ENCODE data around the gene RANBP10.
"Not testable (repeated sequence)": the region's sequence is repeated elsewhere in the genome, so short reads cannot be mapped to it uniquely, and the experiment has no call there.

RANBP10 gene

DNA sequence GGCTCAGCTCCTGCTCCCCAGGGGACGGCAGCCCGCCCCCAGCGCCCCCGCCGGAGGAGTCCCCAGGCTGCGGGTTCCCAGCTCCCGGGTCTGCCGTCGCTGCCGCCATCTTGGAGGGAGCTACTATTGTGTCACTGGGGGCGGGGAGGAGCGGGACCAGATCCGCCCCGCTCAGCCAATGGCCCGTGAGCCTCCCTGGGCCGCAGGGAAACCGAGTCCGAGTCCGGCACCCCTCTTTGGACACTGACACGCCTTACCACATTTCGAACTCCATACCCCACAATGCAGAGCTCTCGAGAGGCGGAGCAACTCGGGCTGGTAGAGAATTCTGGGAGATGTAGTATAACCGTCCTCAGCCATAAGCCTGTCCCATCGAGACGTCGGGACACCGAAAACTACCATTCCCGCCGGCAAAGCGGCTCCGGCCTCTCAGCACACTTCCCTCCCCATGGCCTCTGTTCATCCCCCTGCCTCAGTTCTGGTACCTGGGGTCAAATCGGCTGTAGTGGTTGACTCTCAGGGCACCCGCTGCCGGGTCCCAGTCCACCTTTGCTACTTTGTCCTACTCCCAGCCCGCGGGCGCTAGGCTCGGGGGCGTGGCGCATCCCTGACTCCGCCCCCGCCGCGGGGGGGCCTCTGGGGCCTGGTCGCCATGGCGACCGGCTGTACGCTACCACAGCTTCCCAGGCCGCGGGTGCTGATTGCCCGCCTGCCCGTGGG, at the start of gene RANBP10, which contains the start of gene TSNAXIP1:
TSS of gene RANBP10 (minus strand) at position 133 of the 720 bp plus-strand sequence. CDS start at position 109, 24 bp downstream.
TSS of gene TSNAXIP1 (plus strand) at position 462 of the 720 bp plus-strand sequence. CDS start 261 bp downstream, outside the sequence.
- DNase-seq = peak; percentile 98

DNA sequence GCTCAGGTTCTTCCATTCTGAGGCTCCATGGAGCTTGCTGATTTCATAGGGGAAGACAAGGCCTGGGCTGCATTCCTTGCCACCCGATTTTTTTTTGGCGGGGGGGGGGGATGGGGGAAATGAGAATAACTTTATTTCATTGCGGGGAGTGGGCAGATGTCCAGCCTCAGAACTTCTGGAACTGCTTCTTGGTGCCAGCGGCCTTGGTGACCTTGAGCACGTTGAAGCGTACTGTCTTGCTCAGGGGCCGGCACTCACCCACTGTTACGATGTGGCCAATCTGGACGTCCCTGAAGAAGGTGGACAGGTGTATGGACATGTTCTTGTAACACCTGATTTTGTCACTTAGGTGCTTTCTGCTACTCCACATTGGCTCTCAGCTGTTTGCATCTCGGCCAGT, 49.4 kb upstream of the RANBP10 start:
- no peak for DNase-seq

DNA sequence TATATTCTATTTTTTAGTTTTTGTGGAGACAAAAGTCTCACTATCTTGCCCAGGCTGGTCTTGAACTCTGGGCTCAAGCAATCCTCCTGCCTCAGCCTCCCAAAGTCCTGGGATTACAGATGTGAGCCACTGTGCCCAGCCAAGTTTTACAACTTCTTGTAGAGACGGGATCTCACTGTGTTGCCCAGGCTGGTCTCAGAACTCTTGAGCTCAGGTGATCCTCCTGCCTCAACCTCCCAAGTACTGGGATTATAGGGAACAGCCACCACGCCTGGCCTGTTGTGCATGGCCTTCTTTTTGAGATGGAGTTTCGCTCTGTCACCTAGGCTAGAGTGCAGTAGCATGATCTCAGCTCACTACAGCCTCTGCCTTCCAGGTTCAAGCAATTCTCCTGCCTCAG, 47.3 kb upstream of the RANBP10 start:
- DNase-seq = no peak

DNA sequence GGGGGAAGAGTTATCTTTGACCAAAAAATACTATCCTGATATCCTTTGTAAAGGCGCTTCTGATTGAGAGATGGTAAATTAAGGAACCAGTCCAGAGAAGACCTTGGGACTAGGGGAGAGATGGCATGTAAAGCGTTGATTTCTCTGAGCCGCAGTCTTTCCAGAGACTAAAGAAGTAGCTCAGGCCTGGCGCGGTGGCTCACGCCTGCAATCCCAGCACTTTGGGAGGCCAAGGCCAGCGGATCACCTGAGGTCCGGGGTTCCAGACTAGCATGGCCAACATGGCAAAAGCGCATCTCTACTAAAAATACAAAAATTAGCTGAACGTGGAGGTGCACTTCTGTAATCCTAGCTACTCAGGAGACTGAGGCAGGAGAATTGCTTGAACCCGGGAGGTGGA, 41.8 kb upstream of the RANBP10 start:
- DNase-seq = no peak

DNA sequence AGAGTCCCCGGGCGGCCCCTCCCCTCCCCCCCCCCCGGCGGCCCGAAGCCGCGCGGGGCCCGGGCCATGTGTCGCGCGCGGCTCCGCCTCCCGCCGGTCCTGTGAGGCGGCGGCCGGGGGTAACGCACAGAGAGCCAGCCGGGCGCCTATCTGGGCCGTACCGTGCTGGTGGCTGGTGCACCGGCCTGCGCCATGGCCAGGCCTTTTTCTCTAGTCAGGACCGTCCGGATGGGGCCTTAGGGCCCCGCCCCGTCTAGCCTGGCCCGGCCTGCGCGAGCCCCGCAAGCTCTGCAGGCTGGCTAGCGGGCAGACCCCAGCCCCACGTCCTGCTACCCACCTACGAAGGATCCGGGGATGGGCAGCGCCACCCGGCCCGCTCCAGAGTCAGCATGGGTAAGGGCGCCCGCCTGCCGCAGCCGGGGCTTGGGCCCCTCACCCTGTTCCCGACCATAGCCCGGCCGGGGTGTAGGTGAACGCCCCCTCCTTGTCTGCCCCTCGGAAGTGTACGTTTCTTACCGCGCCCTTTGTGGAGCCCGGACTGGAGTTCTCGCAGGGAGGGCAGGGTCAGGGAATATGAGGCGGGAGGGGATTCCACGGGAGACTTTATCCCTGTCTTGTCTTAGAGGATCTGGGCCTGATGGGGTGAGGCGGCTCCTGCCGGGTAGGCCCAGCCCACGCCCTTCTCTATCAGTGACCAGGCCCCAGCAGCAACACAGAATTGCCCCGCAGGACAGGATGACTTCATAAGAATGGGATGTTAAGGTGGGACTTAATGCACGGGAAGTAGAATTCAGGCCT, 40.9 kb upstream of the RANBP10 start, which contains the start of gene CENPT:
TSS of gene CENPT (minus strand) at position 630 of the 798 bp plus-strand sequence. CDS start 13,834 bp downstream, outside the sequence.
- DNase-seq = peak; percentile 88

DNA sequence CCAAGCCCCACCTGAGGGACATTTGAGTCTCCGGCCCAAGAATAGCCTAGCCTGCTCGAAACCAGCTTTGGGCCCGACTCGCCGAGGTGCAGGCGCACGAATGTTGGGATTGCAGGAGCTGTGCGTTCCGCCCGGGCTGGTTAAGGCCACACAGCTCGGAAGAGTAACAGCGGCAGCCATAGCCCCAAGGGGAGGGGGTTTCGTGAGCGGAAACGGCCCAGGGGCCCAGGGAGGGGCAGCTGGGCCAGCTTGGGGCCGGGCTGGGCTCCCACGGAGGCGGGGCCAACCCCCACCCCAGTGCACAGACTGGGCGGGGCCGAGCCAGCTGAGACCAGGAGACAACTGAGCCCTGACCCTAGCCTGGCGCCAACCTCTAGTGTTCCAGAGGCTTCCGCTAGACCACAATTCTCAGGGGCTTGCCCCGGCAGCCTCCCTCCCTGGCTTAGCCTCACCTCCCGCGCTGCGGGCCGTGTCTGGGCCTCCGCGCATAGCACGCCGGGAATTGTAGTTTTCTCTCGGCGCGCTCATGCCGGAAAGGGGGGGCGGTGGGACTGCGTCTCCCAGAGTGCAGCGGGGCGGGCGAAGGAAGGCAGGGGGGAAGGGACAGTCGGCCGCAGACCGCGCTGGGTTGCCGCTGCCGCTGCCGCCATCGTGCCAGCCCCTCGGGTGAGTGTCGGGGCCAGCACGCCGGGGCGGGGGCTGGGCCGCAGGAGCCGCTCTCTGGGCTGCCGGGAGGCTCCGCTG, 40.1 kb upstream of the RANBP10 start, which contains the start of gene NUTF2:
TSS of gene NUTF2 (plus strand) at position 614 of the 744 bp plus-strand sequence. CDS start 18,198 bp downstream, outside the sequence.
- peak; percentile 96 for DNase-seq

DNA sequence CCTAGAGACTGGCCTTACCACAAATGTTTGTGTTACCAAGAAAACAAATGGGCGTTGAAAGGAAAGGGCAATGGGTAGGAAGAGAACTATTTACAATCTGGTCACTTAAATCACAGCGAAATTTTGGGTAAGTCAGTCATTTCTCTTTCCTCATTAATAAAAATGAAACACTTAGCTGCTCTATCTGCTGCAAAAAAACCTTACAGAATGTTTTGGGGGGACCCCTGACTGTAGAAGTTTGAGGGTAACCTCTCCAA, 39.6 kb upstream of the RANBP10 start:
- no peak for DNase-seq

DNA sequence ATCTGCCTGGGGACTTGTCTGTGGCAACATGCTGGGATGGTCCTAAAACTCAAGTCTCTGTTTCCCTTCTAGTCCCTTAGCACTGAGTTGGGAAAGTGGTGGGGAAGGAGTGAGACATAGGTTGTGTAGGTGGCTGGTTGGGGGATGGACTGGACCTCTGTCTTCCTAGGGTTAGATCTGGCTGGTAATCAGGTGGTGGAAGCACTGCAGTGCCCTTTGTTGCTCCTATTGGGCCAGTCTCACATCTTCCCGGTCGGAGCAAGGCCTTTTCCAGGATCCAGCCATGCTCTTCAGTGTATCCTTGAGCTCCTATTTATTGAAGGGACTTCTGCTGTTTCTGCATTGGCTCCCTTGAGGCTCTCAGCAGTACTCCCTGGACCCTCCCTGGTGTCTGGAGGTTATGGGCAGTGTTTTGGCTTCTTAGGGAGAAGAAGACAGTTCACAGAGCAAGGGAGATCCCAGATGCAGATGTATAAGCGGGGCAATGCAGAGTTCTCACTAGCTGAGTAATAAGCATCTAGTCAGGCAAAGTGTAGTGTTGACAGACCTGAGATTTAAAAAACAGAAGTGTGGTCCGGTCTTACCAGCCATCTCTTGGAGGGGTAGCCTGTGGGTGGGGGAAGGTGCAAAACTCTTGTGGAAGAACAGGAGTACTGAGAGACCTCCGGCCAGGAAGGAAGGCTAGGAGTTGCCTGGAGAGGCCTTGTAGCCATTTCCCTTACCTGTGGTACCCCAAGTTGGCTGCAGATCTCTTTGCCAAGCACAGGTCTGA, 39.1 kb upstream of the RANBP10 start:
- DNase-seq = peak; percentile 39

DNA sequence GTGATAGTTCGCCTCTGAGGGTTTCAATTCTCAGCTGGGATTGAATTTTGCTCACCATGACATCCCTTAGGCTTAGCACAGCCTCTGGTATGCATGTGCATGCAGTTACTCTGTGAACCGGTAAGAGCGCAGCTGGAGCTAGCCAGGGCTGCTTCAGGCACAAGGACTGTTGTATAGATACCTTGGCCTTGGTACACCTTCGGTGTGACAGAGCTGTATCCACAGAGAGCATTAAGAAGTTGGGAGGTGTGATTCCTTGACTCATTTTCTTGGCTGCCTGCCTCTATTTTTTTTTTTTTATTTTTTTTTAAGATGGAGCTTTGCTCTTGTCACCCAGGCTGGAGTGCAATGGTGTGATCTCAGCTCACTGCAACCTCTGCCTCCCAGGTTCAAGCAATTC, 38.1 kb upstream of the RANBP10 start:
- DNase-seq = no peak

DNA sequence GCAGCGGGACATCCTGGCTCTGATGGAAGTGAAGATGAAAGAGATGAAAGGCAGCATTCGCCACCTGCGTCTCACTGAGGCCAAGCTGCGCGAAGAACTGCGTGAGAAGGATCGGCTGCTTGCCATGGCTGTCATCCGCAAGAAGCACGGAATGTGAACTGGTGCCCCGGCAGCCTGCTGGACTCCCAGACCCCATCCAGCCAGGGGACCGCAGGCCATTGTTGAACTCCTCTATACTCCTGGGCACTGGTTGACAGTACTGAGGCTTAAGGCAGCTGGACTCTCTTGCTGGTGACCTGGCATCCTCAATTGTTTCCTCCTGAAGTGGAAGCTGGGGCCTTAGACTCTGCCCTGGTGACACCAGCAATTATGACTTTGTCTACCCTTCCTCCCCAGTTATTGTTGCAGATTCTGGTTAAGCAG, 37.0 kb upstream of the RANBP10 start:
- DNase-seq = peak; percentile 74

DNA sequence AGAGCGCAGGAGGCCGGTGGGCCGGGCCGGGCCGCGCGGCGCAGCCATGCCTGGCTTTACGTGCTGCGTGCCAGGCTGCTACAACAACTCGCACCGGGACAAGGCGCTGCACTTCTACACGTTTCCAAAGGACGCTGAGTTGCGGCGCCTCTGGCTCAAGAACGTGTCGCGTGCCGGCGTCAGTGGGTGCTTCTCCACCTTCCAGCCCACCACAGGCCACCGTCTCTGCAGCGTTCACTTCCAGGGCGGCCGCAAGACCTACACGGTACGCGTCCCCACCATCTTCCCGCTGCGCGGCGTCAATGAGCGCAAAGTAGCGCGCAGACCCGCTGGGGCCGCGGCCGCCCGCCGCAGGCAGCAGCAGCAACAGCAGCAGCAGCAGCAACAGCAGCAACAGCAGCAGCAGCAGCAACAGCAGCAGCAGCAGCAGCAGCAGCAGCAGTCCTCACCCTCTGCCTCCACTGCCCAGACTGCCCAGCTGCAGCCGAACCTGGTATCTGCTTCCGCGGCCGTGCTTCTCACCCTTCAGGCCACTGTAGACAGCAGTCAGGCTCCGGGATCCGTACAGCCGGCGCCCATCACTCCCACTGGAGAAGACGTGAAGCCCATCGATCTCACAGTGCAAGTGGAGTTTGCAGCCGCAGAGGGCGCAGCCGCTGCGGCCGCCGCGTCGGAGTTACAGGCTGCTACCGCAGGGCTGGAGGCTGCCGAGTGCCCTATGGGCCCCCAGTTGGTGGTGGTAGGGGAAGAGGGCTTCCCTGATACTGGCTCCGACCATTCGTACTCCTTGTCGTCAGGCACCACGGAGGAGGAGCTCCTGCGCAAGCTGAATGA, 36.4 kb upstream of the RANBP10 start:
- DNase-seq = peak; percentile 79

DNA sequence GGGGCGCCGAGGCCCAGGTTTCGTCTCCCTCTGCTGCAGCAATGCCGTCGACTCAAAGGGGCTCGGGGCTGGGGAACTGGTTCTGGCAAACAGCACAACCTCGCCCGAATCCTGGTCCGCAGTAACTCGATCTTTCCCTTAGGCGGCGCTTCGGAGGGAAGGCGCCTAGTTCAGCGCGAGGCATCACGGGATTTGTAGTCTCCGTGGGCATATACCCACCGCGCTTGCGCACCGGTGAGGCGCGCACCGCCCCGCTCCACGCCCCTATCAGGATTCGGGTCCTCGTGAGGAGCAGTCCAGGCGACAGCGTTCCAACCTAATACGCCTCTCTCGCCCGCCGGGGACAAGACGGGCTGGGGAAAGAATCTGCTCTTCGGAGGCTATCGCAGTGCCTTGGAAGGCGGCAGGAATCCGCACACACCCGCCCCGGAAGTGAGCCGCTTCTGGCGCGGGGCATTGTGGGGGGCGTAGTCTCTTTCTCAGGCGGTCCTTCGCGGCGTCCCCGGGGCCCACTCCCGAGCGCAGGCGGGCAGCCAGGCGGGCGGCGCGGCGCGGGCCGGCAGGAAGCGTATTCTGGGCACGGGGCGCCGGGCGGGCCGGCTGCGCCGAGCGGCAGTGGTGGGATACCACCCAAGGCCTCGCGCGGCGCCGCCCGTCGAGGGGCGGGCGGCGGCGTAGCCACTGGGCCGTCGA, 35.6 kb upstream of the RANBP10 start, which contains the start of gene THAP11:
TSS of gene THAP11 (plus strand) at position 505 of the 693 bp plus-strand sequence. CDS start 235 bp downstream, outside the sequence.
- peak; percentile 97 for DNase-seq

DNA sequence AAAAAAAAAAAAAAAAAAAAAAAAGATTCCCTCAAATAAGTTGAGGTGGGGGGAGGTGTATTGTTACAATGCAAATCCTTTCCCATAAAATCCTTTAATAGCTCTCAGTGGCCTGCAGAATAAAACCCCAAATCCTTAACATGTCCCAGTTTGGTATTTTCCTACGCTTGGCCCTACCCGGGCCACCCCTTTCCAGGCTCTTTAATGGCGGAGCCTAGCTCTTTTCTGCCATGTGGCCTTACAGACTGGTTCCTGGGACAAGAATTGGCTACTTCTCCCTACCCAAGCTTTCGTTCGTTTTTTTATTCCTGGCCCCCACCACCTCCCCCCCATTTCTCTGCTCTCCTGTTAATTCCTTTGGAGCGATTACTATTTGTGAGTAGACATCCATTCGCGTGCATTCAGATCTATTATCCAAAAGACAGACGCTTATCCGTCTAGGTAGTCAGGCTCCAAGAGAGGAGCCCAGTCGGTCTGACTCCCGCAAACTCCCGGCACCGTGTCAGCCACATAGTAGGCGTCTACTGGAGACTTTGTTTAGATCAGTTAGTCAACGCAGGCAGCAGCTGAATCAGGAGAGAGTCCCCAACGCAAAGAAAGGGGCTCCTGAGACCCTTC, 34.9 kb upstream of the RANBP10 start:
- peak; percentile 74 for DNase-seq

DNA sequence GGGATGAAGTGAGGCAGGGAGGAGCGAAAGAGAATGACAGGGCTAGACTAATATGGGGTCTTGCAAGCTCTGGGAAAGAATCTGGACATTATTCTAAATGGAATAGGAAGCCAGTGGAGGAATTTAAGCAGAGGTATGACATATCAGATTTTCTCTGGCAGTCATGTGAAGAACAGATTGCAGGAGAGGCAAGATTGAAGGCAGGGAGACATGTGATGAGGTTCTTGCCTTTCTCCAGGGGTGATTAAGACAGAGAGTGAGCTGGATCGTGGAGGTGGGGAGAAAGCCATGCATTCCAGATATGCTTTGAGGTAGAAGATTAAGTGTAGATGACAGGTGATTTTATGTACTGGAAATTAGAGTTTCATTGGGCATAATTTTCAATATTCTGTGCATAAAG, 31.5 kb upstream of the RANBP10 start:
- no peak for DNase-seq

DNA sequence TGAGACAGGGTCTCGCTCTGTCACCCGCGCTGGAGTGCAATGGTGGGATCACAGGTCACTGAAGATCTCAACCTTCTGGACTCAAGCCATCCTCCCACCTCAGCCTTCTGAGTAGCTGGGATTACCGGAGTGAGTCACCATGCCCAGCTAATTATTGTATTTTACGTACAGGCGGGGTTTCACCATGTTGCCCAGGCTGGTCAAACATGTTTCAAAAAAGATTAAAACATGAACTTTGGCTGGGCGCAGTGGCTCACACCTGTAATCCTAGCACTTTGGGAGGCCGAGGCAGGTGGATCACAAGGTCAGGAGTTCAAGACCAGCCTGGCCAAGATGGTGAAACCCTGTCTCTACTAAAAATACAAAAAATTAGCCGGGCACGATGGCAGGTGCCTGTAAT, 30.8 kb upstream of the RANBP10 start:
- DNase-seq = not testable (repeated sequence)

DNA sequence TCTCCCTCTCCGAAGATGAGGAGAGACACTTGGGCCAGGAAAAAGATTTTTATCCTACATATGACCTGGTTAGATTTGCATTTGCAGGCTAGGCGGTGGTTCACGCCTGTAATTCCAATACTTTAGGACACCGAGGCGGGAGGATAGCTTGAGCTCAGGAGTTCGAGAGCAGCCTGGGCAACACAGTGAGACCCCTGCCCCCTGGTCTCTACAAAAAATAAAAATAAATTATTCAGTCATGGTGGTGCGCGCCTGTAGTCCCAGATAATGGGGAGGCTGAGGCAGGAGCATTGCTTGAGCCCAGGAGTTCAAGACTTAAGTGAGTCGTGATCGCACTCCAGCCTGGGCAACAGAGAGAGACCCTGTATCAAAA, 27.9 kb upstream of the RANBP10 start:
- DNase-seq = no peak

DNA sequence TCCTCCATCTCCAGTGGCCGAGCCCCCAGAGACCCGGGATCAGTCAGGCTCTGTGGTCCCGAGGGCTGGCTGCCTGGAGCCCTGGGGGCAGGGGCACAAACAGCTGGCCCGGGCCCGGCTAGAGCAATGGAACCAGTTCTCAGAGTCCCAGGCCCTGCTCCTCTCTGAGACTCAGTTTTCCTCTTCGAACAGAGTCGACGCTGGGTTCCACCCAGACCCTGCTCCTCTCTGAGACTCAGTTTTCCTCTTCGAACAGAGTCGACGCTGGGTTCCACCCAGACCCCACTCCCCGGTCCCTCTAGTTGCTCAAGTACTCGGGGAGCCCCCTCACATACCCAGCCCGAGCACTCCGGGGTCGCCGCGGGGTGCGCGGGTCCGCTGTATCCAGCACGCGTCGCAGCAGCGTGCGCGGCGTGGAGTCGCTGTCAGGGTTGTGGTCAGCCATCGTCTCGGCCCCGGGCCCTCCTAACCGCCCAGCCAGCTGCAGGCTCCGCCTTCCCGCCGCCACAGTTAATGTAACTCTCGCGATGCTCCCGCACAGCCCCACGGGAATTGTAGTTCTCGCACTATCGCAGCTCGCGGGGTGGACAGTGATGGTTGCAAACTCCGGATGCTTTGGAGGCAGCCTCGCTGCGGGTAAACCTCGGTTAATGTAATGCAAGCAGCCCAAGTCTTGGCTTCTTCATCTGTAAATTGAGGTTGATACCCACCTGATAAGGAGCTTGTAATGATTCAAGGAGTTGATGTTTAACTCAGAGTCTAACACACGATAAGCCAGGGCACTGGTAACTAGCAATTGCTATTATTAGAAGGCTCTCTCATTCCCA, 27.3 kb upstream of the RANBP10 start:
- peak; percentile 91 for DNase-seq

DNA sequence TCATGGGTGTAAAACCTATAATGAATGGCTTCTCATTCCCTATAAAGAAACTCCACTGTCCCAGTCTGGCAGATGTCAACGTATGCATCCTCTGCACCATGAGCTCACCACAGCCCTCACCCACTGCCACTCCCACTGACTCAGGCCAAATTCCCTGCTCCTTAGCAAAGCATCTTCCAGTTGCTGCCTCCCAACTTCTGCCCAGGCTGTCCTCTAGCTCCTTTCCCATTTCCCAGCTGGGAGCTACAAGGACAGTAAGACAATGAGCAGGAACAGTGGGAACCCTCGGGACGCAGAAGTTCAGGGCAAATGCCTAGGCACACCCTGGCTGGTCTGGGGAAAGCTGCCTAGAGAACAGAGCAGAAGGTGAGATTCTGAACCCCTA, 26.7 kb upstream of the RANBP10 start:
- DNase-seq = peak; percentile 28

DNA sequence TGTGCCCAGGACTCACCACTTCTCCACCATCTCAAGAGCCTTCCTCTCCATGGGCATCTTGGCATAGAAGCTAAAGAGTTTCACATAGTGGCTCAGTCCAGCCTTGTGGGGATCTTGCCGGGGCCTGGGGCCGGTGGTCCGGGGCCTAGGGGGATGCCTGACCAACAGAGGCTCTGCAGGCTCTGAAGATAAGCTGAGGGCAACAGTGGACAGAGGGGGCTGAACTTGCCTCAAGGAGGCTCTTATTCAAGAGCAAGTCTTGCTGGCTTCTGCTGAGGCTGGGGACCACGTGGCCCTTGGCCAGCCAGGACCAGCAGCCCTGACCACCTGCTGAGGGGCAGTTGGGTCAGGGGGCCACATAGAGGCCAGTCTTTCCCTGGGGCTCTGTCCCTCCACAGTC, 22.3 kb upstream of the RANBP10 start:
- DNase-seq = no peak

Measured in DMS53 (cell line).